C4-2B (cell line): ENCODE data around the gene OGFOD1.

ENCODE experiments used
- ZFX ChIP-seq: fragments of 450-650 bp; IDR thresholded peaks from 2 replicates; pipeline ENCODE4 v1.6.1; 2017
- TF ChIP-seq, protein P1 (sequence below): fragments of 450-650 bp; conservative IDR thresholded peaks from 2 replicates; pipeline ENCODE4 v1.5.1; 2017; ENCODE audit warnings: mild to moderate bottlenecking

DNA sequence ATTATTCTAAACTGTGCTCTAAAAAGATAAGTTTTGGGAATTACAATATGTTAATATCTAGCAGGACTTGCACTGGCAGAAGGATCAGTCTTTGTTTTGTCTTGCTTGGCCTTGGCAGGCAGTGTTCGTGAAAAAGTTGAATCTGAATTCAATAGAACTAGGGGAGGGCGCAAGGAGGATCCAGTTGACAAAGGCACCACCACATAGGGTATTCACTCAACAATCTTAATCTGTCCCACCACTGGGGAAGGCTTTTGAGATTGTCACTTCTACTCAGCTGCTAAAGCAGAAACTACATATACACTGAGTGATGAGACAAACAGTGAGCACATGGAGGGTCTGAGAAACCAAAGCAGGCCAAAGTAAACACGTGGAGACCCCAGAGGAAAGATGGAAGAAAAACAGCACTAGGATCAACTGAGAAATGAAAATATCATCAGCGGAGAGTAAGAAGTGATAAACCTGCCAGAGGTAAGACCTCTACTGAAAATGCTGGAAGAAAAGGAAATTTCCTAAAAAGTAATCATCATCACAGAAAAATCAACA, 28.4 kb upstream of the OGFOD1 start:
- TF ChIP-seq, protein P1, sequence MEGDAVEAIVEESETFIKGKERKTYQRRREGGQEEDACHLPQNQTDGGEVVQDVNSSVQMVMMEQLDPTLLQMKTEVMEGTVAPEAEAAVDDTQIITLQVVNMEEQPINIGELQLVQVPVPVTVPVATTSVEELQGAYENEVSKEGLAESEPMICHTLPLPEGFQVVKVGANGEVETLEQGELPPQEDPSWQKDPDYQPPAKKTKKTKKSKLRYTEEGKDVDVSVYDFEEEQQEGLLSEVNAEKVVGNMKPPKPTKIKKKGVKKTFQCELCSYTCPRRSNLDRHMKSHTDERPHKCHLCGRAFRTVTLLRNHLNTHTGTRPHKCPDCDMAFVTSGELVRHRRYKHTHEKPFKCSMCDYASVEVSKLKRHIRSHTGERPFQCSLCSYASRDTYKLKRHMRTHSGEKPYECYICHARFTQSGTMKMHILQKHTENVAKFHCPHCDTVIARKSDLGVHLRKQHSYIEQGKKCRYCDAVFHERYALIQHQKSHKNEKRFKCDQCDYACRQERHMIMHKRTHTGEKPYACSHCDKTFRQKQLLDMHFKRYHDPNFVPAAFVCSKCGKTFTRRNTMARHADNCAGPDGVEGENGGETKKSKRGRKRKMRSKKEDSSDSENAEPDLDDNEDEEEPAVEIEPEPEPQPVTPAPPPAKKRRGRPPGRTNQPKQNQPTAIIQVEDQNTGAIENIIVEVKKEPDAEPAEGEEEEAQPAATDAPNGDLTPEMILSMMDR = no peak
- TF ChIP-seq ZFX = no peak
